MM.1S (cell line): Measurements from ENCODE around the gene FREM1.

ENCODE experiments used
- DNase-seq: peaks from one replicate; pipeline ENCODE4 v3.0.0-alpha.2; 2015
- H2AFZ ChIP-seq: fragments of 300-600 bp; sonication (generic); 2 replicates; pipeline ENCODE4 v1.6.0; 2016; ENCODE audit warnings: antibody characterized with exemption, low read length
- H3F3A ChIP-seq: fragments of 300-600 bp; sonication (generic); 2 replicates; pipeline ENCODE4 v1.6.1; 2016; ENCODE audit warnings: mild to moderate bottlenecking, antibody characterized with exemption, low read length, moderate library complexity, mixed read lengths; ENCODE audit not compliant: insufficient read depth
- H3K27ac ChIP-seq: fragments of 300-600 bp; sonication (generic); 2 replicates; pipeline ENCODE4 v1.5.1; 2016; ENCODE audit warnings: mild to moderate bottlenecking, low read length
- H3K27me3 ChIP-seq: fragments of 300-600 bp; sonication (generic); replicated peaks from 2 replicates; pipeline ENCODE4 v1.6.0; 2016; ENCODE audit warnings: low read length; ENCODE audit not compliant: insufficient read depth
- H3K36me3 ChIP-seq: fragments of 300-600 bp; sonication (generic); replicated peaks from 2 replicates; pipeline ENCODE4 v1.6.1; 2016; ENCODE audit warnings: mild to moderate bottlenecking, low read length, mixed read lengths; ENCODE audit not compliant: insufficient read depth
- H3K4me1 ChIP-seq: fragments of 300-600 bp; sonication (generic); 2 replicates; pipeline ENCODE4 v1.6.1; 2016; ENCODE audit warnings: low read length, mixed read lengths
- H3K4me2 ChIP-seq: fragments of 300-600 bp; sonication (generic); 2 replicates; pipeline ENCODE4 v1.6.0; 2016; ENCODE audit warnings: low read depth, low read length
- H3K4me3 ChIP-seq: fragments of 300-600 bp; sonication (generic); 2 replicates; pipeline ENCODE4 v1.5.1; 2016; ENCODE audit warnings: low read length, mixed read lengths
- H3K79me2 ChIP-seq: fragments of 300-600 bp; sonication (generic); 2 replicates; pipeline ENCODE4 v1.6.1; 2016; ENCODE audit warnings: mixed run types, low read length, mixed read lengths
- H3K9ac ChIP-seq: fragments of 300-600 bp; sonication (generic); 2 replicates; pipeline ENCODE4 v1.6.1; 2016; ENCODE audit warnings: low read length, mixed read lengths
- H3K9me2 ChIP-seq: fragments of 300-600 bp; sonication (generic); replicated peaks from 2 replicates; pipeline ENCODE4 v1.6.1; 2016; ENCODE audit warnings: mild to moderate bottlenecking, low read length, mixed read lengths; ENCODE audit not compliant: insufficient read depth
- H3K9me3 ChIP-seq: fragments of 300-600 bp; sonication (generic); replicated peaks from 2 replicates; pipeline ENCODE4 v1.6.1; 2016; ENCODE audit warnings: mild to moderate bottlenecking, low read length, mixed read lengths; ENCODE audit not compliant: insufficient read depth
- H4K20me1 ChIP-seq: fragments of 300-600 bp; sonication (generic); 2 replicates; pipeline ENCODE4 v1.6.1; 2016; ENCODE audit warnings: mild to moderate bottlenecking, low read length, moderate library complexity, mixed read lengths; ENCODE audit not compliant: insufficient read depth
- EZH2 ChIP-seq: fragments of 300-600 bp; sonication (generic); optimal IDR thresholded peaks from 2 replicates; pipeline ENCODE3; 2017; ENCODE audit warnings: low read depth, mild to moderate bottlenecking, antibody characterized with exemption, low read length, mixed read lengths
- EZH2phosphoT487 ChIP-seq: fragments of 300-600 bp; sonication (generic); IDR thresholded peaks from 2 replicates; pipeline ENCODE4 v1.6.1; 2018; ENCODE audit warnings: antibody characterized with exemption, low read length
- TF ChIP-seq, protein P1 (sequence below): fragments of 300-600 bp; sonication (generic); IDR thresholded peaks from 2 replicates; pipeline ENCODE4 v1.5.1; 2016; ENCODE audit warnings: antibody characterized with exemption, low read length, mixed read lengths

Gene FREM1

DNA sequence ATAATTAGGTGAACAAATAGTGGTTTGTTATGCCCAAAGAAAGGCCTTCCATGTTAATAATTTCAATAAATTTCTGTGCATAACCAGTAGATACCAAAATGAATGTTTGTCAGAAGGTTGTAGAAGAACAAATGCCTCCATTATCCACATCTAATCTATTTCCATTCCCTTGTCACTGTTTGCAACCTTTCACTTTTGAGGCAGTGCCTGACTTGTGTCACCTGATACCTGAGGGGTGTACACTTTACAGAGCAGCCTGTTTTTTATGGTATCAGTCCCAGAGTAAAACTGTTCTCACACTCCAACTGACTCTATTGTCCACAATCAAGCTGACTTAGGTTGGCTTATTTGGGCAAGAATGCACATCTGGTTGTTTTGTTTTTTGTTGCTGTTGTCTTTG lies 40.1 kb downstream of the FREM1 start:
- H3K4me2 ChIP-seq, result no peak overlapping the region
- no peaks in the 10 kb centered on the region for H3F3A ChIP-seq
- no peaks in the 10 kb centered on the region for H3K36me3 ChIP-seq
- no peak overlapping the region for H3K9ac ChIP-seq
- no peaks in the 10 kb centered on the region for H4K20me1 ChIP-seq
- TF ChIP-seq, protein P1, sequence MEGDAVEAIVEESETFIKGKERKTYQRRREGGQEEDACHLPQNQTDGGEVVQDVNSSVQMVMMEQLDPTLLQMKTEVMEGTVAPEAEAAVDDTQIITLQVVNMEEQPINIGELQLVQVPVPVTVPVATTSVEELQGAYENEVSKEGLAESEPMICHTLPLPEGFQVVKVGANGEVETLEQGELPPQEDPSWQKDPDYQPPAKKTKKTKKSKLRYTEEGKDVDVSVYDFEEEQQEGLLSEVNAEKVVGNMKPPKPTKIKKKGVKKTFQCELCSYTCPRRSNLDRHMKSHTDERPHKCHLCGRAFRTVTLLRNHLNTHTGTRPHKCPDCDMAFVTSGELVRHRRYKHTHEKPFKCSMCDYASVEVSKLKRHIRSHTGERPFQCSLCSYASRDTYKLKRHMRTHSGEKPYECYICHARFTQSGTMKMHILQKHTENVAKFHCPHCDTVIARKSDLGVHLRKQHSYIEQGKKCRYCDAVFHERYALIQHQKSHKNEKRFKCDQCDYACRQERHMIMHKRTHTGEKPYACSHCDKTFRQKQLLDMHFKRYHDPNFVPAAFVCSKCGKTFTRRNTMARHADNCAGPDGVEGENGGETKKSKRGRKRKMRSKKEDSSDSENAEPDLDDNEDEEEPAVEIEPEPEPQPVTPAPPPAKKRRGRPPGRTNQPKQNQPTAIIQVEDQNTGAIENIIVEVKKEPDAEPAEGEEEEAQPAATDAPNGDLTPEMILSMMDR, result no peak
- TF ChIP-seq EZH2 (no peak), EZH2phosphoT487 (no peak)
- H3K9me3 ChIP-seq, result no peaks in the 10 kb centered on the region
- no peak overlapping the region for H3K27ac ChIP-seq
- H3K4me3 ChIP-seq, result no peak overlapping the region
- DNase-seq, result no peak
- no peaks in the 10 kb centered on the region for H3K4me1 ChIP-seq
- H3K27me3 ChIP-seq, result no peaks in the 10 kb centered on the region
- H2AFZ ChIP-seq, result no peak overlapping the region
- no peaks in the 10 kb centered on the region for H3K9me2 ChIP-seq
- H3K79me2 ChIP-seq, result no peaks in the 10 kb centered on the region

DNA sequence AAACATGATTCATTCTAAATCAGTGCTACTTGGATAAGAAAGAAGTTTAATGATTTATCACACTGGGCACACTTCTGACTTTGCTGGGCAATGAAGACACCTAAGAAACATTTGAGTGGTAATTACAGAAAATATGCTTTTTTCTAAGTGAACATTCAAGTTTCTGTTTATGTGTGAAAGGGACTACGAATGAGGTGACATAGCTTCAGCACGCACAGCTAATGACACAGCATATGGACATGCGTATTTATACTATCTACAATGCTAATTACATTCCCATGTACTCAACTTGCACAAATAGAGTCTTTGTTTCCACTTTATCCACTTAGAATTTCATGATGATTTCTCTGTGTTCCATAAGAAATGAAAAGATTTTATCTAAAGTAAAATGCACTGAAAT lies 40.6 kb downstream of the FREM1 start:
- Histone ChIP-seq H3K4me2 (no peak overlapping the region), H3K36me3 (no peaks in the 10 kb centered on the region), H3K27ac (no peak overlapping the region), H2AFZ (no peak overlapping the region), H4K20me1 (no peaks in the 10 kb centered on the region), H3K9ac (no peak overlapping the region), H3K4me1 (no peaks in the 10 kb centered on the region), H3K27me3 (no peaks in the 10 kb centered on the region), H3K9me2 (no peaks in the 10 kb centered on the region), H3F3A (no peaks in the 10 kb centered on the region), H3K4me3 (no peak overlapping the region), H3K79me2 (no peaks in the 10 kb centered on the region), H3K9me3 (no peaks in the 10 kb centered on the region)
- no peak for DNase-seq
- no peak for TF ChIP-seq EZH2phosphoT487

DNA sequence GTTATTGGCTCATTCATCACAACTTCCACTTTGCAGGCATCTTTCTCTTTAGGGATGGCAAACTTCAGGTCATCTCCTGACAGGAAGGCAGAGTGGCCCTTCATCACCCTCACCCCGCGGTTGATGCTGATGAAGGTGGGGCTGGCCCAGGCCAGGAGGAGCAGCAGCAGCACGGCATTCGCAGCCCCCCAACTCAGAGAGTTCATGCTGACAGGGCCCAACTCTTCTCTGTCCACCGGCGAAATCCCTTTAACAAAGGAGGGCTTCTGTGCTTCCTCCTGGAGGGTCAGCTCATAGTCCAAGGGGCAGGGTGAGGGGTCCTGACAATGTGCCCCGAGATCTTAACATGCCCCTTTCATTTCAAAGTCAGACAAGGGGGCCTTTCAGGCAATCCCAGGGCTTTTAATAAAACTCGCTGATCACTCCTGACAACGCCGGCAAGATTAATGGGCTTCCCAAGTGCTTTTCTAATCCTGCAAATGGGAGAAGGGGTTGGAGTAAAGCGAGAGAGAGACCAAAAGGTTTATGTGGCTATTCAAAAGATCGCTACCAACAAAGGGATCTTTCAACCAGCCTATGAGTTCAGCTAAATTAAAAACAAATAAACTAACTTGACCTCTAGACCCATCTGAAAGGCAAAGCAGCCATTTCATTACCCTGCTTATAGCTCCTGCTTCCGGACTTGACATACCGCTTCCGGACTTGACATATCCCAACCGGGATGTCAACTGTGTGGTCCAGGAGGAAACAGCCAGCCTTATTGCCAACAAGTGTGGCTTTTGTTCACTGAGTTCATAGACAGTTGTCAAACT lies 41.2 kb downstream of the FREM1 start:
- no peak overlapping the region for H3K27ac ChIP-seq
- no peaks in the 10 kb centered on the region for H4K20me1 ChIP-seq
- H2AFZ ChIP-seq, result no peak overlapping the region
- H3K9me2 ChIP-seq, result no peaks in the 10 kb centered on the region
- H3K36me3 ChIP-seq, result no peaks in the 10 kb centered on the region
- H3K79me2 ChIP-seq, result no peaks in the 10 kb centered on the region
- H3K9me3 ChIP-seq, result no peaks in the 10 kb centered on the region
- no peaks in the 10 kb centered on the region for H3F3A ChIP-seq
- no peaks in the 10 kb centered on the region for H3K27me3 ChIP-seq
- H3K4me3 ChIP-seq, result no peak overlapping the region
- no peak overlapping the region for H3K9ac ChIP-seq
- no peak overlapping the region for H3K4me2 ChIP-seq
- no peaks in the 10 kb centered on the region for H3K4me1 ChIP-seq
- TF ChIP-seq EZH2phosphoT487 (no peak), EZH2 (no peak)
- TF ChIP-seq, protein P1, result no peak
- no peak for DNase-seq

DNA sequence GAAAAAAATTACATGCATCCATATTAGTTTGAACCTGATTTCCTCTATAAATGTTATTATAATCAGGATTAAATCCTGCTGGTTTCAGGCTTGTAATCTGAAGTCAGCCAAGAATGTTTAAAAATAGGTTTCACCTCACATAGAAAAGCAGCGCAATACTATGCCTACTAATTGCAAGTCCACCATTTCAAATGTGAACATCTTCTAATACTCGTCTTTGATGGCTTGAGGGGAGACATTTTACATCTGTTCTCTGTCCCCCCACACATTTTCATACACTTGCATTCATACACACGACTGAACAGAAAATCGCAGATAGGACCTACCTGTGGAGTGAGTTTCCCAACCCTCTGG lies 41.8 kb downstream of the FREM1 start:
- Histone ChIP-seq H3F3A (no peaks in the 10 kb centered on the region), H3K4me2 (no peak overlapping the region), H3K4me3 (no peak overlapping the region), H3K79me2 (no peaks in the 10 kb centered on the region), H3K36me3 (no peaks in the 10 kb centered on the region), H4K20me1 (no peaks in the 10 kb centered on the region), H3K9me2 (no peaks in the 10 kb centered on the region), H3K4me1 (no peaks in the 10 kb centered on the region), H3K9ac (no peak overlapping the region), H3K27ac (no peak overlapping the region), H3K9me3 (no peaks in the 10 kb centered on the region), H2AFZ (no peak overlapping the region), H3K27me3 (no peaks in the 10 kb centered on the region)
- TF ChIP-seq EZH2phosphoT487 (no peak), EZH2 (no peak)
- TF ChIP-seq, protein P1, result no peak
- DNase-seq, result no peak
